WTC11 (cell line): ENCODE measurements around the gene CRY2. TPM values are rescaled to one million over a fixed set of nuclear protein-coding genes. Genes with fewer than 3 reads are reported as not detected.

Experiments
- ATAC-seq: fragments of 200-7000 bp; cut with Tn5 transposase; 2 replicates; pipeline ENCODE4 v1.10.0; 2021; ENCODE audit warnings: mild to moderate bottlenecking, moderate library complexity
- CTCF ChIA-PET: fragments of 300-600 bp; sonication (Branson Sonifier 250); formaldehyde crosslinking; loops from one replicate; lab custom pipeline; 2021; ENCODE audit warnings: antibody characterized with exemption; lab: Charles Lee
- POLR2A ChIA-PET: fragments of 350-600 bp; sonication (Branson Sonifier 250); formaldehyde crosslinking; loops from one replicate; lab custom pipeline; 2021; ENCODE audit warnings: antibody characterized with exemption; lab: Charles Lee
- DNase-seq: peaks from one replicate; pipeline ENCODE4 v3.0.0; 2021; ENCODE audit warnings: low spot score
- H3K27ac Mint-ChIP-seq: 2 replicates; pipeline ENCODE4 v1.8.0; 2021; ENCODE audit warnings: mixed read lengths
- H3K27me3 Mint-ChIP-seq: 2 replicates; pipeline ENCODE4 v1.8.0; 2021; ENCODE audit warnings: low read depth, mild to moderate bottlenecking, moderate library complexity, mixed read lengths
- H3K36me3 Mint-ChIP-seq: 2 replicates; pipeline ENCODE4 v1.8.0; 2021; ENCODE audit warnings: mixed read lengths
- H3K4me1 Mint-ChIP-seq: 2 replicates; pipeline ENCODE4 v1.8.0; 2022; ENCODE audit warnings: mixed read lengths
- H3K4me3 Mint-ChIP-seq: 2 replicates; pipeline ENCODE4 v1.8.0; 2021; ENCODE audit warnings: mild to moderate bottlenecking, moderate library complexity, mixed read lengths
- H3K9me3 Mint-ChIP-seq: 2 replicates; pipeline ENCODE4 v1.8.0; 2021; ENCODE audit warnings: mixed read lengths
- FOXP1 ChIP-seq: sonication (generic); formaldehyde crosslinking; IDR thresholded peaks from 2 replicates; pipeline ENCODE4 v1.8.0; 2022; ENCODE audit warnings: missing genetic modification reagents, mild to moderate bottlenecking, moderate library complexity, borderline replicate concordance
- GRHL2 ChIP-seq: fragments of 250-450 bp; sonication (Bioruptor Pico); IDR thresholded peaks from 2 replicates; pipeline ENCODE4 v1.8.0; 2022; ENCODE audit warnings: mild to moderate bottlenecking, moderate library complexity; ENCODE audit not compliant: insufficient replicate concordance, severe bottlenecking
- NFE2L1 ChIP-seq: sonication (generic); formaldehyde crosslinking; IDR thresholded peaks from 2 replicates; pipeline ENCODE4 v1.8.1; 2023; ENCODE audit warnings: missing genetic modification reagents
- SMAD3 ChIP-seq: sonication (generic); formaldehyde crosslinking; IDR thresholded peaks from 2 replicates; pipeline ENCODE4 v1.8.0; 2022; ENCODE audit warnings: missing genetic modification reagents, mild to moderate bottlenecking, borderline replicate concordance
- TP53 ChIP-seq: sonication (generic); formaldehyde crosslinking; IDR thresholded peaks from 2 replicates; pipeline ENCODE4 v1.8.1; 2023; ENCODE audit warnings: mild to moderate bottlenecking, missing genetic modification reagents
- ZBTB21 ChIP-seq: sonication (generic); formaldehyde crosslinking; IDR thresholded peaks from 2 replicates; pipeline ENCODE4 v1.8.1; 2023; ENCODE audit warnings: mild to moderate bottlenecking, missing genetic modification reagents, borderline replicate concordance
- ZNF317 ChIP-seq: sonication (generic); formaldehyde crosslinking; IDR thresholded peaks from 2 replicates; pipeline ENCODE4 v1.8.1; 2023; ENCODE audit warnings: low read depth, mild to moderate bottlenecking, moderate library complexity, missing genetic modification reagents, borderline replicate concordance
- ZNF671 ChIP-seq: fragments of 250-450 bp; sonication (Bioruptor Pico); IDR thresholded peaks from 2 replicates; pipeline ENCODE4 v1.8.0; 2021; ENCODE audit warnings: mild to moderate bottlenecking
- total RNA-seq: library from RNA; stranded (reverse); gene quantifications from 3 replicates; pipeline ENCODE4 v1.2.3, GENCODE V29; 2021
- TF ChIP-seq, protein P1 (sequence below): fragments of 250-450 bp; sonication (Bioruptor Pico); IDR thresholded peaks from 2 replicates; pipeline ENCODE4 v1.9.0; 2021; ENCODE audit warnings: mild to moderate bottlenecking
- TF ChIP-seq, protein P2 (sequence below): sonication (generic); formaldehyde crosslinking; conservative IDR thresholded peaks from 2 replicates; pipeline ENCODE4 v1.8.1; 2023; ENCODE audit warnings: mild to moderate bottlenecking, low read depth, missing genetic modification reagents, moderate library complexity
- TF ChIP-seq, protein P3 (sequence below): sonication (generic); formaldehyde crosslinking; IDR thresholded peaks from 2 replicates; pipeline ENCODE4 v1.8.0; 2022; ENCODE audit warnings: mild to moderate bottlenecking, missing genetic modification reagents
- TF ChIP-seq, protein P4 (sequence below): sonication (generic); formaldehyde crosslinking; IDR thresholded peaks from 2 replicates; pipeline ENCODE4 v1.8.0; 2023; ENCODE audit warnings: missing genetic modification reagents, mild to moderate bottlenecking, borderline replicate concordance
- TF ChIP-seq, protein P5 (sequence below): sonication (generic); formaldehyde crosslinking; IDR thresholded peaks from 2 replicates; pipeline ENCODE4 v1.8.0; 2022; ENCODE audit warnings: mild to moderate bottlenecking, missing genetic modification reagents

CRY2 gene
- total RNA-seq, 1 experiment from 2014 or later, result 18.3 TPM

DNA sequence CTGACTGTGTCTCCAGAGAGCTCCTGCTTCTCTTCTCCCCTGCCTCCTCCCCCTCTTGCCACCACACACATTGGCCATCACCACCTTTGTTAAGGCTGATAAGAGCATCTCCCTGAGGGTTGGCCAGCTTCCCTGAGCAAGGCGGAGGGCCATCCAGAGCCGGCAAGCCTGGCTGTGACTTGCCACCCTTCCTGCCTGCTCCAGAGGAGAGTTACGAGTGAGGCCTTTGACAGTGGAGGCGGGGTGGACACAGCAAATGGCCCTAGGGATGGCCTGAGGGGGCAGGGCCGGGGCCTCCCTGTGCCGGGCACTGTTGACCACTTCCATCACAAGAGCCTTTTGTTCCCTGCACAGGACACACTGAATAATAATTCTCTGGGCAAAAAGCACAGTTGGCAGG is 54.4 kb downstream of the CRY2 start:
- TF ChIP-seq TP53, result no peak
- no peak for TF ChIP-seq FOXP1
- TF ChIP-seq, protein P1, sequence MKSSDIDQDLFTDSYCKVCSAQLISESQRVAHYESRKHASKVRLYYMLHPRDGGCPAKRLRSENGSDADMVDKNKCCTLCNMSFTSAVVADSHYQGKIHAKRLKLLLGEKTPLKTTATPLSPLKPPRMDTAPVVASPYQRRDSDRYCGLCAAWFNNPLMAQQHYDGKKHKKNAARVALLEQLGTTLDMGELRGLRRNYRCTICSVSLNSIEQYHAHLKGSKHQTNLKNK (CRISPR knock-in tag), result no peak
- no peak for TF ChIP-seq ZNF671 (CRISPR knock-in tag)
- TF ChIP-seq, protein P2, sequence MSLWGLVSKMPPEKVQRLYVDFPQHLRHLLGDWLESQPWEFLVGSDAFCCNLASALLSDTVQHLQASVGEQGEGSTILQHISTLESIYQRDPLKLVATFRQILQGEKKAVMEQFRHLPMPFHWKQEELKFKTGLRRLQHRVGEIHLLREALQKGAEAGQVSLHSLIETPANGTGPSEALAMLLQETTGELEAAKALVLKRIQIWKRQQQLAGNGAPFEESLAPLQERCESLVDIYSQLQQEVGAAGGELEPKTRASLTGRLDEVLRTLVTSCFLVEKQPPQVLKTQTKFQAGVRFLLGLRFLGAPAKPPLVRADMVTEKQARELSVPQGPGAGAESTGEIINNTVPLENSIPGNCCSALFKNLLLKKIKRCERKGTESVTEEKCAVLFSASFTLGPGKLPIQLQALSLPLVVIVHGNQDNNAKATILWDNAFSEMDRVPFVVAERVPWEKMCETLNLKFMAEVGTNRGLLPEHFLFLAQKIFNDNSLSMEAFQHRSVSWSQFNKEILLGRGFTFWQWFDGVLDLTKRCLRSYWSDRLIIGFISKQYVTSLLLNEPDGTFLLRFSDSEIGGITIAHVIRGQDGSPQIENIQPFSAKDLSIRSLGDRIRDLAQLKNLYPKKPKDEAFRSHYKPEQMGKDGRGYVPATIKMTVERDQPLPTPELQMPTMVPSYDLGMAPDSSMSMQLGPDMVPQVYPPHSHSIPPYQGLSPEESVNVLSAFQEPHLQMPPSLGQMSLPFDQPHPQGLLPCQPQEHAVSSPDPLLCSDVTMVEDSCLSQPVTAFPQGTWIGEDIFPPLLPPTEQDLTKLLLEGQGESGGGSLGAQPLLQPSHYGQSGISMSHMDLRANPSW (CRISPR knock-in tag), result no peak
- TF ChIP-seq, protein P3, sequence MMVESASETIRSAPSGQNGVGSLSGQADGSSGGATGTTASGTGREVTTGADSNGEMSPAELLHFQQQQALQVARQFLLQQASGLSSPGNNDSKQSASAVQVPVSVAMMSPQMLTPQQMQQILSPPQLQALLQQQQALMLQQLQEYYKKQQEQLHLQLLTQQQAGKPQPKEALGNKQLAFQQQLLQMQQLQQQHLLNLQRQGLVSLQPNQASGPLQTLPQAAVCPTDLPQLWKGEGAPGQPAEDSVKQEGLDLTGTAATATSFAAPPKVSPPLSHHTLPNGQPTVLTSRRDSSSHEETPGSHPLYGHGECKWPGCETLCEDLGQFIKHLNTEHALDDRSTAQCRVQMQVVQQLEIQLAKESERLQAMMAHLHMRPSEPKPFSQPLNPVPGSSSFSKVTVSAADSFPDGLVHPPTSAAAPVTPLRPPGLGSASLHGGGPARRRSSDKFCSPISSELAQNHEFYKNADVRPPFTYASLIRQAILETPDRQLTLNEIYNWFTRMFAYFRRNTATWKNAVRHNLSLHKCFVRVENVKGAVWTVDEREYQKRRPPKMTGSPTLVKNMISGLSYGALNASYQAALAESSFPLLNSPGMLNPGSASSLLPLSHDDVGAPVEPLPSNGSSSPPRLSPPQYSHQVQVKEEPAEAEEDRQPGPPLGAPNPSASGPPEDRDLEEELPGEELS, result no peak
- TF ChIP-seq, protein P4, sequence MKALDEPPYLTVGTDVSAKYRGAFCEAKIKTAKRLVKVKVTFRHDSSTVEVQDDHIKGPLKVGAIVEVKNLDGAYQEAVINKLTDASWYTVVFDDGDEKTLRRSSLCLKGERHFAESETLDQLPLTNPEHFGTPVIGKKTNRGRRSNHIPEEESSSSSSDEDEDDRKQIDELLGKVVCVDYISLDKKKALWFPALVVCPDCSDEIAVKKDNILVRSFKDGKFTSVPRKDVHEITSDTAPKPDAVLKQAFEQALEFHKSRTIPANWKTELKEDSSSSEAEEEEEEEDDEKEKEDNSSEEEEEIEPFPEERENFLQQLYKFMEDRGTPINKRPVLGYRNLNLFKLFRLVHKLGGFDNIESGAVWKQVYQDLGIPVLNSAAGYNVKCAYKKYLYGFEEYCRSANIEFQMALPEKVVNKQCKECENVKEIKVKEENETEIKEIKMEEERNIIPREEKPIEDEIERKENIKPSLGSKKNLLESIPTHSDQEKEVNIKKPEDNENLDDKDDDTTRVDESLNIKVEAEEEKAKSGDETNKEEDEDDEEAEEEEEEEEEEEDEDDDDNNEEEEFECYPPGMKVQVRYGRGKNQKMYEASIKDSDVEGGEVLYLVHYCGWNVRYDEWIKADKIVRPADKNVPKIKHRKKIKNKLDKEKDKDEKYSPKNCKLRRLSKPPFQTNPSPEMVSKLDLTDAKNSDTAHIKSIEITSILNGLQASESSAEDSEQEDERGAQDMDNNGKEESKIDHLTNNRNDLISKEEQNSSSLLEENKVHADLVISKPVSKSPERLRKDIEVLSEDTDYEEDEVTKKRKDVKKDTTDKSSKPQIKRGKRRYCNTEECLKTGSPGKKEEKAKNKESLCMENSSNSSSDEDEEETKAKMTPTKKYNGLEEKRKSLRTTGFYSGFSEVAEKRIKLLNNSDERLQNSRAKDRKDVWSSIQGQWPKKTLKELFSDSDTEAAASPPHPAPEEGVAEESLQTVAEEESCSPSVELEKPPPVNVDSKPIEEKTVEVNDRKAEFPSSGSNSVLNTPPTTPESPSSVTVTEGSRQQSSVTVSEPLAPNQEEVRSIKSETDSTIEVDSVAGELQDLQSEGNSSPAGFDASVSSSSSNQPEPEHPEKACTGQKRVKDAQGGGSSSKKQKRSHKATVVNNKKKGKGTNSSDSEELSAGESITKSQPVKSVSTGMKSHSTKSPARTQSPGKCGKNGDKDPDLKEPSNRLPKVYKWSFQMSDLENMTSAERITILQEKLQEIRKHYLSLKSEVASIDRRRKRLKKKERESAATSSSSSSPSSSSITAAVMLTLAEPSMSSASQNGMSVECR (CRISPR knock-in tag), result no peak
- TF ChIP-seq GRHL2 (CRISPR knock-in tag), result no peak
- no peak for TF ChIP-seq ZNF317 (CRISPR knock-in tag)
- TF ChIP-seq ZBTB21 (CRISPR knock-in tag), result no peak
- no peak for TF ChIP-seq SMAD3
- no peak for TF ChIP-seq NFE2L1
- TF ChIP-seq, protein P5, sequence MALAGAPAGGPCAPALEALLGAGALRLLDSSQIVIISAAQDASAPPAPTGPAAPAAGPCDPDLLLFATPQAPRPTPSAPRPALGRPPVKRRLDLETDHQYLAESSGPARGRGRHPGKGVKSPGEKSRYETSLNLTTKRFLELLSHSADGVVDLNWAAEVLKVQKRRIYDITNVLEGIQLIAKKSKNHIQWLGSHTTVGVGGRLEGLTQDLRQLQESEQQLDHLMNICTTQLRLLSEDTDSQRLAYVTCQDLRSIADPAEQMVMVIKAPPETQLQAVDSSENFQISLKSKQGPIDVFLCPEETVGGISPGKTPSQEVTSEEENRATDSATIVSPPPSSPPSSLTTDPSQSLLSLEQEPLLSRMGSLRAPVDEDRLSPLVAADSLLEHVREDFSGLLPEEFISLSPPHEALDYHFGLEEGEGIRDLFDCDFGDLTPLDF, result no peak
- ATAC-seq (no peak), DNase-seq (no peak)
- Mint-ChIP-seq H3K27me3 (peaks cover 6% of the 10 kb centered on the region), H3K9me3 (no peaks in the 10 kb centered on the region), H3K36me3 (0 out of 2 replicates have a peak, but pooled peaks cover 3% of the 10 kb centered on the region), H3K4me1 (peaks cover 12% of the 10 kb centered on the region), H3K4me3 (no peak overlapping the region), H3K27ac (no peak overlapping the region)
- ChIA-PET CTCF (interaction anchor here (0.8 to 1.5 kb wide), 2 partner anchors 64 to 105 kb away, joined by 4 read pairs; no protein-coding TSS in a partner anchor), POLR2A (no interaction called here)
